Adrenal gland (tissue), 12 donors: ENCODE results near the gene UNG. TPM values are rescaled to one million over a fixed set of nuclear protein-coding genes. Genes with fewer than 3 reads are reported as not detected.

Source experiments
- DNase-seq, 7 donors: peaks; one replicate each; pipeline ENCODE4 v3.0.0-alpha.2; 2019 to 2020
- H3K27ac ChIP-seq, 5 donors: fragments of 200-600 bp; sonication (generic) in 4 of 5; 1 replicate in 3 of 5; 2 replicates in 2 of 5; pipeline versions ENCODE4 v1.5.1 to v1.8.0; 2016 to 2020; ENCODE audit warnings: mild to moderate bottlenecking in 1 of 5
- H3K27me3 ChIP-seq: fragments of 200-600 bp; 2 replicates; pipeline ENCODE4 v1.8.0; 2021
- H3K36me3 ChIP-seq, 2 donors: fragments of 200-600 bp; replicated peaks in 1 of 2; 1 replicate in 1 of 2; 2 replicates in 1 of 2; pipeline versions ENCODE4 v1.5.1 to v1.8.0; 2018 to 2022
- H3K4me1 ChIP-seq, 2 donors: fragments of 200-600 bp; replicated peaks in 1 of 2; 1 replicate in 1 of 2; 2 replicates in 1 of 2; pipeline versions ENCODE4 v1.5.1 to v1.8.0; 2018 to 2021
- H3K4me3 ChIP-seq, 4 donors: fragments of 200-600 bp; sonication (generic) in 3 of 4; one replicate each; pipeline ENCODE4 v1.5.1; 2016 to 2018
- H3K9me3 ChIP-seq, 3 donors: fragments of 200-600 bp; sonication (generic) in 1 of 3; replicated peaks in 1 of 3; 1 replicate in 2 of 3; 2 replicates in 1 of 3; pipeline versions ENCODE4 v1.5.1 to v1.8.0; 2016 to 2021
- POLR2A ChIP-seq, 2 donors: fragments of 450-650 bp; IDR thresholded peaks; one replicate each; pipeline ENCODE4 v1.6.1; 2017; ENCODE audit warnings: antibody characterized with exemption in 2 of 2, mild to moderate bottlenecking in 2 of 2, moderate library complexity in 1 of 2
- WGBS, 4 donors: extraction: QIAGEN DNeasy Blood & Tissue Kit in 2 of 4; methylation state at CpG; one replicate each; pipeline versions ENCODE4 v1.1.5 to v1.1.7; 2013 to 2017; 5-methylcytosine and 5-hydroxymethylcytosine counted together
- intact Hi-C, 2 donors: fragments of 100-400 bp; cut with DNase I; formaldehyde crosslinking; loops; one replicate each; pipeline versions ENCODE4 v1.14.1 to v1.15.0; 2022 to 2023
- polyA plus RNA-seq, 3 donors: library from polyadenylated mRNA; stranded (reverse); fragments of 200-250 nt in 2 of 3; fragments of 350-450 nt in 1 of 3; fragmentation: Illumina TruSeq in 1 of 3; extraction: RNeasy Lipid Tissue Mini Kit (QIAGEN cat#74804) in 1 of 3; gene quantifications; one replicate each; pipeline ENCODE4 v1.2.3, GENCODE V29; 2013 to 2014
- small RNA-seq, 2 donors: library from RNA; depleted of rRNA; stranded (forward); fragments of <200 nt; gene quantifications; one replicate each; pipeline ENCODE3, GENCODE V24; 2016
- total RNA-seq, 9 donors: library from RNA; depleted of rRNA in 4 of 9; stranded (reverse); fragments of >200 nt in 4 of 9; fragments of 120-200 nt in 1 of 9; fragmentation: NEBNext Ultra II Directional in 1 of 9; extraction: Animal tissue kit (Norgen Biotek cat#: 25700) in 1 of 9; gene quantifications; one replicate each; pipeline versions ENCODE4 v1.1.0 to v1.2.4, GENCODE V29; 2013 to 2023
- TF ChIP-seq, protein P1 (sequence below), 6 experiments: fragments of 450-650 bp in 4 of 6; fragments of 200-600 bp in 2 of 6; sonication (generic) in 1 of 6; IDR thresholded peaks; 1 replicate in 5 of 6; 2 replicates in 1 of 6; pipeline versions ENCODE4 v1.5.1 to v1.8.0; 2016 to 2021; ENCODE audit warnings: antibody characterized with exemption in 6 of 6, mild to moderate bottlenecking in 2 of 6, moderate library complexity in 1 of 6
- donor health status: healthy with polysubstance abuse.
- donor health status: Bipolar disorder and iron deficiency.
- donor health status: DM: yes; HTN: yes; CAD: no.
- donor health status: DM: no; HTN: no; CAD: no.
- donor health status: DM: no; HTN: no; CAD: no.
- donor health status: DM: yes; HTN: yes; CAD: no.

UNG gene
- total and polyA plus RNA-seq, 12 donors = 52.5 to 135 (median 72.8) TPM

DNA sequence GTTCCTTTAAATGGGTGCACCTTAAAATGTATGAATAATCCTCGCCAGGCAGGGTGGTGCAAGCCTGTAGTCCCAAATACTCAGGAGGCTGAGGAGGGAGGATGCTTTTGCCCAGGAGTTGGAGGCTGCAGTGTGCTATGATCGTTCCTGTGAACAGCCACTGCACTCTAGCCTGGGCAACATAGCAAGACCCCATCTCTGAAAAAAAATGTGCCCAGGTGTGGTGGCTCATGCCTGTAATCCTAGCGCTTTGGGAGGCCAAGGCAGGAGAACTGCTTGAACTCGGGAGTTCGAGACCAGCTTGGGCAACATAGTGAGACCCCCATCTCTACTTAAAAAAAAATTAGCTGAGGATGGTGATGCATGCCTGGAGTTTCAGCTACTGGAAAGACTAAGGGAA lies 58.6 kb downstream of the UNG start:
- no peaks in the 10 kb centered on the region for H3K9me3 ChIP-seq
- DNase-seq = peak in 2 of 7 donors; percentile 12 to 41
- intact Hi-C loops = no loop called here
- 61 to 81% (median 80%) methylated on average over 5 of the region's 5 CpGs for WGBS, 4 donors
- peak overlapping the region in 1 of 4 donors; percentile 68 for H3K4me3 ChIP-seq
- peak overlapping the region in 4 of 5 donors; percentile 19 to 95 (median 79) for H3K27ac ChIP-seq
- no peaks in the 10 kb centered on the region for H3K36me3 ChIP-seq
- H3K4me1 ChIP-seq = peaks cover 41 to 63% of the 10 kb centered on the region in 2 donors
- no peak for TF ChIP-seq POLR2A (IDR thresholded peaks at IDR 0.05)
- TF ChIP-seq, protein P1, sequence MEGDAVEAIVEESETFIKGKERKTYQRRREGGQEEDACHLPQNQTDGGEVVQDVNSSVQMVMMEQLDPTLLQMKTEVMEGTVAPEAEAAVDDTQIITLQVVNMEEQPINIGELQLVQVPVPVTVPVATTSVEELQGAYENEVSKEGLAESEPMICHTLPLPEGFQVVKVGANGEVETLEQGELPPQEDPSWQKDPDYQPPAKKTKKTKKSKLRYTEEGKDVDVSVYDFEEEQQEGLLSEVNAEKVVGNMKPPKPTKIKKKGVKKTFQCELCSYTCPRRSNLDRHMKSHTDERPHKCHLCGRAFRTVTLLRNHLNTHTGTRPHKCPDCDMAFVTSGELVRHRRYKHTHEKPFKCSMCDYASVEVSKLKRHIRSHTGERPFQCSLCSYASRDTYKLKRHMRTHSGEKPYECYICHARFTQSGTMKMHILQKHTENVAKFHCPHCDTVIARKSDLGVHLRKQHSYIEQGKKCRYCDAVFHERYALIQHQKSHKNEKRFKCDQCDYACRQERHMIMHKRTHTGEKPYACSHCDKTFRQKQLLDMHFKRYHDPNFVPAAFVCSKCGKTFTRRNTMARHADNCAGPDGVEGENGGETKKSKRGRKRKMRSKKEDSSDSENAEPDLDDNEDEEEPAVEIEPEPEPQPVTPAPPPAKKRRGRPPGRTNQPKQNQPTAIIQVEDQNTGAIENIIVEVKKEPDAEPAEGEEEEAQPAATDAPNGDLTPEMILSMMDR (IDR thresholded peaks at IDR 0.05) = no peak
- H3K27me3 ChIP-seq = no peaks in the 10 kb centered on the region

DNA sequence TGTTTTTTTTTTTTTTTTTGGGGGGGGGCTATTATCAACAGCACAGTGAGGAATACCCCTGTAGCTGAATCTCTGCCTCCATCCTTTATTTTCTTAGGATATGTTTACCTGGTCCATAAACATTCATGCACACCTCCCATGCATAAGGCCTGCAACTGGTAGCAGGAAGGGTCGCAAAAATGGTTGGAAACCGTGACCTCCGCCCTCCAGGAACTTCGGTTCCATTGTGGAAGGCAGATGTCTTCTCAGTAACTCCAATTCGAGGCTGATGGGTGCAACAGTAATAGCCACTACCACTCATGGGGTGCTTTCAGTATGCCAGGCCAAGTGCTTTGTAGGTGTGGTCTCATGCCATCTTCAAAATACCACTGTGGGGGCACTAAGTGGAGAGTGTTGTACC lies 59.2 kb downstream of the UNG start:
- H3K36me3 ChIP-seq = no peaks in the 10 kb centered on the region
- peaks cover 44 to 67% of the 10 kb centered on the region in 2 donors for H3K4me1 ChIP-seq
- no peaks in the 10 kb centered on the region for H3K27me3 ChIP-seq
- intact Hi-C loops = no loop called here
- no peaks in the 10 kb centered on the region for H3K9me3 ChIP-seq
- peak overlapping the region in 1 of 4 donors; percentile 68 for H3K4me3 ChIP-seq
- peak in 2 of 7 donors; percentile 12 to 45 for DNase-seq
- TF ChIP-seq, protein P1 (IDR thresholded peaks at IDR 0.05) = no peak
- no peak for TF ChIP-seq POLR2A (IDR thresholded peaks at IDR 0.05)
- peak overlapping the region in 3 of 5 donors; percentile 84 to 95 (median 85) for H3K27ac ChIP-seq
- 79 to 89% (median 82%) methylated on average over 5 of the region's 5 CpGs for WGBS, 4 donors

DNA sequence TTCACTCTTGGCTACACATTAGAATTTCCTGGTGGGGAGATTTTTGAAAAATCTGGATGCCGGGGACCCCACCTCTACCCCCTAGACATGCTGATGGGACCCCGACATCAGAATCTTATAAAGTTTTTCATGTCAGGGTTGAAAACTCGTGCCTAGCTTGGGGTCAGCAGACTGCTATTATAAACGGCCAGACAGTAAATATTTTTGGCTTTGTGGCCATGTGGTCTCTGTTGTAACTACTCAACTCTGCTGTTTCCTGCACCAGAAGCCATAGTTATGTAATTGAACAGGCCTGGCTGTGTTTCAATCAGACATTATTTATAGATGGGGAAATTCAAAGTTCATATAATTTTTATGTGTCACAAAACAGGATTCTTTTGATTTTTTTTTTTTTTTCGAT lies 60.6 kb downstream of the UNG start:
- no peaks in the 10 kb centered on the region for H3K36me3 ChIP-seq
- 13 to 21% (median 15%) methylated on average over 5 of the region's 5 CpGs for WGBS, 4 donors
- H3K9me3 ChIP-seq = no peaks in the 10 kb centered on the region
- peaks cover 44 to 76% of the 10 kb centered on the region in 2 donors for H3K4me1 ChIP-seq
- H3K27ac ChIP-seq = peak overlapping the region; percentile 35 to 85 (median 84)
- no peaks in the 10 kb centered on the region for H3K27me3 ChIP-seq
- peak in 4 of 7 donors; percentile 17 to 58 (median 31) for DNase-seq
- TF ChIP-seq, protein P1 (IDR thresholded peaks at IDR 0.05) = no peak
- peak in 1 of 2 donors; percentile 28 for TF ChIP-seq POLR2A (IDR thresholded peaks at IDR 0.05)
- intact Hi-C loops = no loop called here
- H3K4me3 ChIP-seq = peak overlapping the region in 1 of 4 donors; percentile 40

DNA sequence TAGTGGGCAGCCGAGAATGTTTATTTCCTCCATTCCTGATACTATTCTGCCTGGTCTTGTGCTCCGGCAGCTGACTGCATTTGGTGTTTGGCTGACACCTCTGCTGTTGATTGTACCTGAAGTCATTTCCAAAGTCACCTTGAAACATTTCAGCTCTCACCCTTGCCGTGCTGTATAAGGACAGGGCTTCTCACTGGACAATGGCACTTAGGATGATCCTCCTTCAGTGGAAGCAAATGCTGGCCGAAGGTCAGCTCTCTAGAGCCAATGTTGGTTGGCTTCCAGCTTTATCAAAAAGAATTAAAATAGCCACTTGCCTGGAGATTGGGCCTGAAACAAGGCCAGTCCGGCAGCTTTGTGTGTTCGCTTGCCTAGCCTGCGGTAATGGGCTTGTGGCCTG lies 63.0 kb downstream of the UNG start:
- intact Hi-C loops = loop anchor here in 1 of 2 donors (10.0 kb wide), 1 partner anchor 46 kb away; the partner anchor contains the start of gene ACACB
- H3K36me3 ChIP-seq = no peaks in the 10 kb centered on the region
- no peaks in the 10 kb centered on the region for H3K9me3 ChIP-seq
- H3K4me3 ChIP-seq = peak overlapping the region in 1 of 4 donors; percentile 20
- H3K4me1 ChIP-seq = peaks cover 40 to 74% of the 10 kb centered on the region in 2 donors
- WGBS, 4 donors = 29 to 45% (median 39%) methylated on average over 2 to 7 of the region's 7 CpGs
- DNase-seq = peak in 4 of 7 donors; percentile 46 to 66 (median 63)
- TF ChIP-seq POLR2A (IDR thresholded peaks at IDR 0.05) = peak in 1 of 2 donors; percentile 33
- TF ChIP-seq, protein P1 (IDR thresholded peaks at IDR 0.05) = no peak
- H3K27me3 ChIP-seq = no peaks in the 10 kb centered on the region
- peak overlapping the region in 4 of 5 donors; percentile 18 to 85 (median 82) for H3K27ac ChIP-seq

Small RNA genes within 50 kb of the gene (small RNA-seq; reads per million reads assigned to genes)
- gene RNA5SP372 = 0 reads per million in 2 donors

Other genes starting within 250 kb of the UNG start
- 10 to 100 TPM; 11.0 to 40.1 (median 21.6) TPM for gene SSH1, start 240.0 kb upstream of the UNG start, total RNA-seq
- gene SSH1, start 240.0 kb upstream of the UNG start, polyA plus RNA-seq = 1 to 10 TPM; 5.3 to 9.4 (median 7.8) TPM
- not detected for gene DAO, start 217.5 kb upstream of the UNG start, total RNA-seq
- gene DAO, start 217.5 kb upstream of the UNG start, polyA plus RNA-seq = not detected
- 1 to 10 TPM in 2 of 9 donors, under 1 TPM in 3, not detected in 4; 0.08 to 2.6 (median 1.00) TPM for gene SVOP, start 76.5 kb upstream of the UNG start, total RNA-seq
- 1 to 10 TPM in 1 of 3 donors, under 1 TPM in 2; 0.20 to 1.5 (median 0.97) TPM for gene SVOP, start 76.5 kb upstream of the UNG start, polyA plus RNA-seq
- gene USP30, start 45.0 kb upstream of the UNG start, total RNA-seq = 10 to 100 TPM; 21.0 to 36.1 (median 24.4) TPM
- gene USP30, start 45.0 kb upstream of the UNG start, polyA plus RNA-seq = 10 to 100 TPM in 2 of 3 donors, 1 to 10 TPM in 1; 9.3 to 28.0 (median 11.8) TPM
- 10 to 100 TPM in 7 of 9 donors, 1 to 10 TPM in 2; 4.2 to 22.6 (median 13.1) TPM for gene ALKBH2, start 4.1 kb upstream of the UNG start, total RNA-seq
- gene ALKBH2, start 4.1 kb upstream of the UNG start, polyA plus RNA-seq = 10 to 100 TPM; 18.3 to 43.6 (median 40.8) TPM
- gene ACACB, start 19.0 kb downstream of the UNG start, total RNA-seq = 100 to 1,000 TPM in 2 of 9 donors, 10 to 100 TPM in 7; 41.1 to 143 (median 69.6) TPM
- gene ACACB, start 19.0 kb downstream of the UNG start, polyA plus RNA-seq = 10 to 100 TPM; 35.5 to 87.0 (median 47.5) TPM
- gene FOXN4, start 211.7 kb downstream of the UNG start, total RNA-seq = under 1 TPM in 1 of 9 donors, not detected in 8; 0.22 TPM
- gene FOXN4, start 211.7 kb downstream of the UNG start, polyA plus RNA-seq = under 1 TPM in 1 of 3 donors, not detected in 2; 0.24 TPM